ENCODE measurements around the gene CNPY1. TPM values are rescaled to one million over a fixed set of nuclear protein-coding genes. Genes with fewer than 3 reads are reported as not detected.

CNPY1 gene
- total and polyA plus RNA-seq, 2 of the 8 experiments (the other 6 are each of a cell fraction or from before 2014, with no cell fraction given): not detected

DNA sequence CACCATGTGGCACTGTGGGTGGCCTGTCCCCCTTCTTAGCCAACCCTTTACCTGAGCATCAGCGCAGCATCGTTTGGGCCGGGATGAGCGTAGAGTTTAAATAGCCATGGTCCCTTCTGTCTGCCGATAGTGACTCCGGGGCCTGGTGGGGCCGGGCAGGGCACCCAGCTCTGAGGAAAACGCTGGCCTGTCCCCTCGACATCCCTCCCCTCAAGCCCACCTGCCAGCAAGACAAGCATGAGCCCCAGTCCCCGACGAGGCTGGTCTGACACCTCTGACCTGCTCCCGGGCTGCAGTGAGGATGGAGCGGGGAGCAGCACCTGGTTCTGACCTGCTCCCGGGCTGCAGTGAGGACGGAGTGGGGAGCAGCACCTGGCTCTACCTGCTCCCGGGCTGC, 31.1 kb upstream of the CNPY1 start:
- 84% methylated on average over 16 of the region's 16 CpGs; no CpG with 5 or more reads in 1 of the 2 experiments for WGBS, 2 experiments (ENCODE audit: extremely low coverage in 1 of 2, insufficient coverage in 1 of 2, insufficient read length in 1 of 2, insufficient replicate concordance in 2 of 2, low coverage in 1 of 2, low lambda C conversion rate in 2 of 2, missing lambda C conversion rate in 1 of 2)
- H3K4ac ChIP-seq (replicated peaks; ENCODE audit: insufficient read length, low read depth, low read length): no peak overlapping the region
- H3K23me2 ChIP-seq (ENCODE audit: low read depth, low read length): no peaks in the 10 kb centered on the region
- DNase-seq (ENCODE audit: low read depth in 1 of 2, low spot score in 2 of 2) (no peak), FAIRE-seq (no peak)
- no peak overlapping the region for H4K8ac ChIP-seq (ENCODE audit: extremely low read depth, insufficient read depth, low read length)
- H4K91ac ChIP-seq (replicated peaks; ENCODE audit: insufficient read length, low read length): no peak overlapping the region
- H3K23ac ChIP-seq (ENCODE audit: insufficient read length): no peak overlapping the region
- POLR2A ChIA-PET (ENCODE audit: partially characterized antibody): no interaction called here
- no peak overlapping the region for H2BK15ac ChIP-seq (ENCODE audit: low read length)
- peaks cover 0 to 3% (median 1%) of the 10 kb centered on the region in 4 experiments; a peak in 2 of 7 replicates for H3K4me1 ChIP-seq (replicated peaks in 1 of 4; ENCODE audit: control insufficient read depth in 3 of 4, insufficient read depth in 4 of 4, low read length in 3 of 4)
- no peak overlapping the region for H2BK12ac ChIP-seq (ENCODE audit: low read depth, low read length)
- H3K4me3 ChIP-seq (ENCODE audit: extremely low read depth in 1 of 4, insufficient read depth in 2 of 4, low read depth in 3 of 4, low read length in 4 of 4): no peak overlapping the region
- H3K27me3 ChIP-seq (replicated peaks in 1 of 4; ENCODE audit: control insufficient read depth in 3 of 4, extremely low read depth in 1 of 4, insufficient read depth in 3 of 4, low read length in 3 of 4): no peaks in the 10 kb centered on the region
- no peak overlapping the region for H4K5ac ChIP-seq (ENCODE audit: insufficient read length, low read depth, low read length)
- no peak overlapping the region for H3K18ac ChIP-seq (ENCODE audit: extremely low read depth, low read length)
- H2AK5ac ChIP-seq (ENCODE audit: low read depth, low read length): no peak overlapping the region
- H2BK120ac ChIP-seq (replicated peaks; ENCODE audit: low read depth, low read length): no peak overlapping the region
- no peak for TF ChIP-seq SP4 (IDR thresholded peaks at IDR 0.05; ENCODE audit: low read length)
- no peak overlapping the region for H3K56ac ChIP-seq (replicated peaks; ENCODE audit: insufficient read length, low read depth, low read length)
- no peak overlapping the region for H2BK20ac ChIP-seq (ENCODE audit: low read length)
- no peak overlapping the region for H3K4me2 ChIP-seq (ENCODE audit: insufficient read depth in 1 of 2, low read depth in 2 of 2, low read length in 2 of 2)
- no peak overlapping the region for H2AFZ ChIP-seq (ENCODE audit: low read length)
- no peak overlapping the region for H2BK5ac ChIP-seq (ENCODE audit: low read depth, low read length)
- no peaks in the 10 kb centered on the region for H3K9me3 ChIP-seq (ENCODE audit: insufficient read depth in 2 of 2, low read depth in 1 of 2, low read length in 1 of 2)
- no peak overlapping the region for H3K9ac ChIP-seq (replicated peaks in 1 of 4; ENCODE audit: extremely low read depth in 1 of 4, low read depth in 3 of 4, low read length in 3 of 4)
- H4K20me1 ChIP-seq (replicated peaks in 1 of 2; ENCODE audit: control insufficient read depth in 1 of 2, insufficient read depth in 2 of 2, low read length in 2 of 2): no peaks in the 10 kb centered on the region
- H3K27ac ChIP-seq (ENCODE audit: low read depth, low read length): no peak overlapping the region
- H3K36me3 ChIP-seq (ENCODE audit: control insufficient read depth in 2 of 4, insufficient read depth in 4 of 4, low read length in 3 of 4): no peaks in the 10 kb centered on the region
- no peaks in the 10 kb centered on the region for H3K79me2 ChIP-seq (ENCODE audit: control insufficient read depth in 1 of 2, insufficient read depth in 2 of 2, low read length in 2 of 2)
- H3K14ac ChIP-seq (ENCODE audit: insufficient read length): no peak overlapping the region
- CTCF ChIA-PET (ENCODE audit: partially characterized antibody): interaction anchor here (1.5 kb wide), 1 partner anchor 41 kb away, joined by 5 read pairs; no protein-coding TSS in a partner anchor
- H3K79me1 ChIP-seq (ENCODE audit: low read depth, low read length): no peaks in the 10 kb centered on the region

Measured in H1 (cell line).